ENCODE data around the gene IMPA2. TPM values are rescaled to one million over a fixed set of nuclear protein-coding genes. Genes with fewer than 3 reads are reported as not detected.

The IMPA2 gene
- total and polyA plus RNA-seq, 2 of the 13 experiments (the other 11 are each of a cell fraction or from before 2014, with no cell fraction given): 37.8 to 71.8 TPM

- TF ChIP-seq, protein P1, sequence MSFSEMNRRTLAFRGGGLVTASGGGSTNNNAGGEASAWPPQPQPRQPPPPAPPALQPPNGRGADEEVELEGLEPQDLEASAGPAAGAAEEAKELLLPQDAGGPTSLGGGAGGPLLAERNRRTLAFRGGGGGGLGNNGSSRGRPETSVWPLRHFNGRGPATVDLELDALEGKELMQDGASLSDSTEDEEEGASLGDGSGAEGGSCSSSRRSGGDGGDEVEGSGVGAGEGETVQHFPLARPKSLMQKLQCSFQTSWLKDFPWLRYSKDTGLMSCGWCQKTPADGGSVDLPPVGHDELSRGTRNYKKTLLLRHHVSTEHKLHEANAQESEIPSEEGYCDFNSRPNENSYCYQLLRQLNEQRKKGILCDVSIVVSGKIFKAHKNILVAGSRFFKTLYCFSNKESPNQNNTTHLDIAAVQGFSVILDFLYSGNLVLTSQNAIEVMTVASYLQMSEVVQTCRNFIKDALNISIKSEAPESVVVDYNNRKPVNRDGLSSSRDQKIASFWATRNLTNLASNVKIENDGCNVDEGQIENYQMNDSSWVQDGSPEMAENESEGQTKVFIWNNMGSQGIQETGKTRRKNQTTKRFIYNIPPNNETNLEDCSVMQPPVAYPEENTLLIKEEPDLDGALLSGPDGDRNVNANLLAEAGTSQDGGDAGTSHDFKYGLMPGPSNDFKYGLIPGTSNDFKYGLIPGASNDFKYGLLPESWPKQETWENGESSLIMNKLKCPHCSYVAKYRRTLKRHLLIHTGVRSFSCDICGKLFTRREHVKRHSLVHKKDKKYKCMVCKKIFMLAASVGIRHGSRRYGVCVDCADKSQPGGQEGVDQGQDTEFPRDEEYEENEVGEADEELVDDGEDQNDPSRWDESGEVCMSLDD (CRISPR knock-in tag; IDR thresholded peaks at IDR 0.05; ENCODE audit: borderline replicate concordance): no peak
- TF ChIP-seq RFX1 (IDR thresholded peaks at IDR 0.05): no peak
- TF ChIP-seq PHF21A (CRISPR knock-in tag; IDR thresholded peaks at IDR 0.05): peak; percentile 80
- TF ChIP-seq ZC3H13 (CRISPR knock-in tag; IDR thresholded peaks at IDR 0.05): no peak
- no peak for TF ChIP-seq LCORL (IDR thresholded peaks at IDR 0.05)
- TF ChIP-seq LCORL (CRISPR knock-in tag; IDR thresholded peaks at IDR 0.05): peak; percentile 61; the same call in 1 of the 2 replicates
- no peak for TF ChIP-seq MTF2 (CRISPR knock-in tag; IDR thresholded peaks at IDR 0.05; ENCODE audit: borderline replicate concordance)
- TF ChIP-seq EP300 (IDR thresholded peaks at IDR 0.05; ENCODE audit: low read depth in 2 of 2, low read length in 2 of 2): peak; percentile 12 to 70; a peak in 1 of 4 replicates
- TF ChIP-seq EP300 (CRISPR knock-in tag; IDR thresholded peaks at IDR 0.05; ENCODE audit: borderline replicate concordance): peak; percentile 50; the same call in 1 of the 2 replicates
- no peak for TF ChIP-seq FLYWCH1 (CRISPR knock-in tag; IDR thresholded peaks at IDR 0.05)
- TF ChIP-seq HDAC2 (CRISPR knock-in tag; IDR thresholded peaks at IDR 0.05): peak; percentile 57; the same call in 1 of the 2 replicates
- 0 out of 4 replicates have a peak, but pooled peaks of 1 of the 2 experiments have one; percentile 52 for TF ChIP-seq KLF16 (CRISPR knock-in tag; IDR thresholded peaks at IDR 0.05)
- no peak for TF ChIP-seq PLRG1 (conservative IDR thresholded peaks at IDR 0.05)
- peak; percentile 80 for TF ChIP-seq ZNF331 (CRISPR knock-in tag; IDR thresholded peaks at IDR 0.05)
- no peak for TF ChIP-seq ZKSCAN1 (IDR thresholded peaks at IDR 0.05; ENCODE audit: low read length)
- no peak for TF ChIP-seq HES4 (CRISPR knock-in tag; IDR thresholded peaks at IDR 0.05; ENCODE audit: borderline replicate concordance)
- TF ChIP-seq, protein P2, sequence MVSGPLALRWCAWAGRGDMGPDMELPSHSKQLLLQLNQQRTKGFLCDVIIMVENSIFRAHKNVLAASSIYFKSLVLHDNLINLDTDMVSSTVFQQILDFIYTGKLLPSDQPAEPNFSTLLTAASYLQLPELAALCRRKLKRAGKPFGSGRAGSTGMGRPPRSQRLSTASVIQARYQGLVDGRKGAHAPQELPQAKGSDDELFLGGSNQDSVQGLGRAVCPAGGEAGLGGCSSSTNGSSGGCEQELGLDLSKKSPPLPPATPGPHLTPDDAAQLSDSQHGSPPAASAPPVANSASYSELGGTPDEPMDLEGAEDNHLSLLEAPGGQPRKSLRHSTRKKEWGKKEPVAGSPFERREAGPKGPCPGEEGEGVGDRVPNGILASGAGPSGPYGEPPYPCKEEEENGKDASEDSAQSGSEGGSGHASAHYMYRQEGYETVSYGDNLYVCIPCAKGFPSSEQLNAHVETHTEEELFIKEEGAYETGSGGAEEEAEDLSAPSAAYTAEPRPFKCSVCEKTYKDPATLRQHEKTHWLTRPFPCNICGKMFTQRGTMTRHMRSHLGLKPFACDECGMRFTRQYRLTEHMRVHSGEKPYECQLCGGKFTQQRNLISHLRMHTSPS (CRISPR knock-in tag; IDR thresholded peaks at IDR 0.05; ENCODE audit: low read depth): no peak
- TF ChIP-seq MXD1 (CRISPR knock-in tag; IDR thresholded peaks at IDR 0.05): no peak
- 0 out of 2 replicates have a peak, but pooled peaks have one; percentile 34 for TF ChIP-seq AHR (CRISPR knock-in tag; IDR thresholded peaks at IDR 0.05)
- no peak for TF ChIP-seq ZNF562 (CRISPR knock-in tag; IDR thresholded peaks at IDR 0.05; ENCODE audit: borderline replicate concordance)
- no peak for TF ChIP-seq ZNF441 (CRISPR knock-in tag; IDR thresholded peaks at IDR 0.05; ENCODE audit: borderline replicate concordance)
- TF ChIP-seq CBFB (CRISPR knock-in tag; IDR thresholded peaks at IDR 0.05): peak; percentile 38; the same call in 1 of the 2 replicates
- TF ChIP-seq ZC3H4 (CRISPR knock-in tag; IDR thresholded peaks at IDR 0.05; ENCODE audit: borderline replicate concordance): no peak
- TF ChIP-seq ZNF563 (CRISPR knock-in tag; IDR thresholded peaks at IDR 0.05): peak; percentile 40; the same call in 1 of the 2 replicates
- TF ChIP-seq IKZF1 (IDR thresholded peaks at IDR 0.05): no peak
- TF ChIP-seq ELF1 (CRISPR knock-in tag; IDR thresholded peaks at IDR 0.05): no peak; the same call in 1 of the 2 replicates
- no peak for TF ChIP-seq SUZ12 (IDR thresholded peaks at IDR 0.05; ENCODE audit: low read depth, low read length)
Observed at GRCh38 chr18:11947214-11948191, 33.8 kb upstream of the IMPA2 start (continued).

Measured in HepG2 (cell line).